A549 (cell line): ENCODE results near the gene SLC66A3.

ENCODE experiments used
- ATOH8 ChIP-seq: fragments of 250-450 bp; sonication (Bioruptor Pico); IDR thresholded peaks from 2 replicates; pipeline ENCODE4 v1.5.0; 2020; ENCODE audit warnings: low read depth, mild to moderate bottlenecking, moderate library complexity
- CTCF ChIP-seq: fragments of >200 bp; sonication (Bioruptor Twin); formaldehyde crosslinking; IDR thresholded peaks from 3 replicates; pipeline ENCODE4 v1.5.1; 2016
- EHMT2 ChIP-seq: fragments of 200-600 bp; sonication (generic); IDR thresholded peaks from 2 replicates; pipeline ENCODE4 v1.6.1; 2016; ENCODE audit warnings: antibody characterized with exemption, low read depth, mild to moderate bottlenecking, moderate library complexity
- KDM1A ChIP-seq: fragments of 200-600 bp; sonication (generic); IDR thresholded peaks from 2 replicates; pipeline ENCODE4 v1.6.1; 2016; ENCODE audit warnings: low read depth, mild to moderate bottlenecking
- KDM5A ChIP-seq: fragments of 200-600 bp; sonication (generic); IDR thresholded peaks from 2 replicates; pipeline ENCODE4 v1.6.1; 2016; ENCODE audit warnings: antibody characterized with exemption, mild to moderate bottlenecking
- MAFK ChIP-seq: fragments of 450-650 bp; IDR thresholded peaks from 2 replicates; pipeline ENCODE4 v1.6.1; 2014; ENCODE audit not compliant: partially characterized antibody
- MAZ ChIP-seq: fragments of 150-350 bp; IDR thresholded peaks from 2 replicates; pipeline ENCODE4 v1.6.1; 2014; ENCODE audit warnings: antibody characterized with exemption, low read depth, low read length, borderline replicate concordance
- POLR2A ChIP-seq: IDR thresholded peaks from 2 replicates; pipeline ENCODE4 v1.6.1; 2012; ENCODE audit warnings: mild to moderate bottlenecking, low read length
- RARB ChIP-seq: fragments of 250-450 bp; sonication (Bioruptor Pico); IDR thresholded peaks from 2 replicates; pipeline ENCODE4 v1.8.0; 2021; ENCODE audit warnings: mild to moderate bottlenecking, moderate library complexity
- SMC3 ChIP-seq: fragments of >200 bp; sonication (Bioruptor Twin); formaldehyde crosslinking; IDR thresholded peaks from 3 replicates; pipeline ENCODE4 v1.6.1; 2018; ENCODE audit warnings: inconsistent platforms
- TF ChIP-seq, protein P1 (sequence below): fragments of 250-450 bp; sonication (Bioruptor Pico); IDR thresholded peaks from 2 replicates; pipeline ENCODE4 v1.5.0; 2021; ENCODE audit warnings: mild to moderate bottlenecking, moderate library complexity, borderline replicate concordance
- TF ChIP-seq, protein P2 (sequence below): IDR thresholded peaks from 2 replicates; pipeline ENCODE4 v1.6.1; 2012

GRCh38 chr2:11155381-11156035 lies at the start of gene SLC66A3:
- TF ChIP-seq, protein P1, sequence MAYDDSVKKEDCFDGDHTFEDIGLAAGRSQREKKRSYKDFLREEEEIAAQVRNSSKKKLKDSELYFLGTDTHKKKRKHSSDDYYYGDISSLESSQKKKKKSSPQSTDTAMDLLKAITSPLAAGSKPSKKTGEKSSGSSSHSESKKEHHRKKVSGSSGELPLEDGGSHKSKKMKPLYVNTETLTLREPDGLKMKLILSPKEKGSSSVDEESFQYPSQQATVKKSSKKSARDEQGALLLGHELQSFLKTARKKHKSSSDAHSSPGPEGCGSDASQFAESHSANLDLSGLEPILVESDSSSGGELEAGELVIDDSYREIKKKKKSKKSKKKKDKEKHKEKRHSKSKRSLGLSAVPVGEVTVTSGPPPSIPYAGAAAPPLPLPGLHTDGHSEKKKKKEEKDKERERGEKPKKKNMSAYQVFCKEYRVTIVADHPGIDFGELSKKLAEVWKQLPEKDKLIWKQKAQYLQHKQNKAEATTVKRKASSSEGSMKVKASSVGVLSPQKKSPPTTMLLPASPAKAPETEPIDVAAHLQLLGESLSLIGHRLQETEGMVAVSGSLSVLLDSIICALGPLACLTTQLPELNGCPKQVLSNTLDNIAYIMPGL (CRISPR knock-in tag) = no peak
- TF ChIP-seq RARB (CRISPR knock-in tag) (no peak), EHMT2 (no peak), POLR2A (peak; percentile 99), KDM5A (no peak), CTCF (no peak), ATOH8 (CRISPR knock-in tag) (no peak), SMC3 (no peak), MAZ (no peak), KDM1A (peak; percentile 91; the same call in 1 of the 2 replicates), MAFK (no peak)
- TF ChIP-seq, protein P2, sequence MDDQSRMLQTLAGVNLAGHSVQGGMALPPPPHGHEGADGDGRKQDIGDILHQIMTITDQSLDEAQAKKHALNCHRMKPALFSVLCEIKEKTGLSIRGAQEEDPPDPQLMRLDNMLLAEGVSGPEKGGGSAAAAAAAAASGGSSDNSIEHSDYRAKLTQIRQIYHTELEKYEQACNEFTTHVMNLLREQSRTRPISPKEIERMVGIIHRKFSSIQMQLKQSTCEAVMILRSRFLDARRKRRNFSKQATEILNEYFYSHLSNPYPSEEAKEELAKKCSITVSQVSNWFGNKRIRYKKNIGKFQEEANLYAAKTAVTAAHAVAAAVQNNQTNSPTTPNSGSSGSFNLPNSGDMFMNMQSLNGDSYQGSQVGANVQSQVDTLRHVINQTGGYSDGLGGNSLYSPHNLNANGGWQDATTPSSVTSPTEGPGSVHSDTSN = no peak
